H1 (cell line): ENCODE data around the gene PPP2R5B. TPM values are rescaled to one million over a fixed set of nuclear protein-coding genes. Genes with fewer than 3 reads are reported as not detected.

ENCODE experiments used
- CTCF ChIA-PET: fragments of 300-600 bp; sonication (Branson Sonifier 250); formaldehyde crosslinking; loops from one replicate; lab custom pipeline; 2021; ENCODE audit not compliant: partially characterized antibody; lab: Charles Lee
- POLR2A ChIA-PET: fragments of 300-600 bp; sonication (Branson Sonifier 250); formaldehyde crosslinking; loops from one replicate; lab custom pipeline; 2021; ENCODE audit warnings: inconsistent platforms; ENCODE audit not compliant: partially characterized antibody; lab: Charles Lee
- DNase-seq, 2 experiments: peaks; one replicate each; pipeline versions ENCODE4 v3.0.0 to v3.0.0-alpha.2; 2010 to 2022; ENCODE audit warnings: low spot score in 2 of 2, low read depth in 1 of 2, mixed read lengths in 1 of 2
- FAIRE-seq: peaks from 2 replicates; lab custom pipeline; 2011; peaks lifted over from hg19 to GRCh38; lab: Jason Lieb, UNC
- H2AFZ ChIP-seq: 2 replicates; pipeline ENCODE4 v1.8.1; 2012; ENCODE audit warnings: low read length, inconsistent platforms
- H2AK5ac ChIP-seq: 2 replicates; pipeline ENCODE4 v1.6.1; 2013; ENCODE audit warnings: low read depth, low read length
- H2BK120ac ChIP-seq: replicated peaks from 2 replicates; pipeline ENCODE3; 2013; ENCODE audit warnings: low read depth, low read length, inconsistent platforms
- H2BK12ac ChIP-seq: 2 replicates; pipeline ENCODE4 v1.6.1; 2013; ENCODE audit warnings: low read depth, low read length
- H2BK15ac ChIP-seq: 2 replicates; pipeline ENCODE4 v1.6.1; 2013; ENCODE audit warnings: low read length
- H2BK20ac ChIP-seq: 2 replicates; pipeline ENCODE4 v1.6.1; 2013; ENCODE audit warnings: low read length
- H2BK5ac ChIP-seq: 2 replicates; pipeline ENCODE4 v1.6.1; 2013; ENCODE audit warnings: low read depth, low read length
- H3K14ac ChIP-seq: 2 replicates; pipeline ENCODE4 v1.6.1; 2013; ENCODE audit warnings: inconsistent platforms; ENCODE audit not compliant: insufficient read length
- H3K18ac ChIP-seq: 2 replicates; pipeline ENCODE4 v1.6.1; 2013; ENCODE audit warnings: low read length; ENCODE audit errors: extremely low read depth
- H3K23ac ChIP-seq: 2 replicates; pipeline ENCODE4 v1.6.1; 2013; ENCODE audit warnings: inconsistent platforms; ENCODE audit not compliant: insufficient read length
- H3K23me2 ChIP-seq: 2 replicates; pipeline ENCODE4 v1.6.1; 2013; ENCODE audit warnings: low read depth, low read length
- H3K27ac ChIP-seq: 2 replicates; pipeline ENCODE4 v1.6.1; 2011; ENCODE audit warnings: low read depth, low read length, inconsistent platforms
- H3K27me3 ChIP-seq, 4 experiments: replicated peaks in 1 of 4; 1 replicate in 1 of 4; 2 replicates in 3 of 4; pipeline versions ENCODE4 v1.6.1 to v1.8.1; 2011 to 2013; ENCODE audit warnings: low read length in 3 of 4, mild to moderate bottlenecking in 3 of 4, inconsistent platforms in 2 of 4, mixed read lengths in 2 of 4, moderate library complexity in 1 of 4; ENCODE audit not compliant: control insufficient read depth in 3 of 4, insufficient read depth in 3 of 4; ENCODE audit errors: extremely low read depth in 1 of 4
- H3K36me3 ChIP-seq, 4 experiments: 2 replicates each; pipeline versions ENCODE4 v1.6.1 to v1.8.1; 2011 to 2013; ENCODE audit warnings: mild to moderate bottlenecking in 4 of 4, low read length in 3 of 4, moderate library complexity in 2 of 4, control low read depth in 1 of 4, inconsistent platforms in 1 of 4; ENCODE audit not compliant: insufficient read depth in 4 of 4, control insufficient read depth in 2 of 4
- H3K4ac ChIP-seq: replicated peaks from 2 replicates; pipeline ENCODE3; 2013; ENCODE audit warnings: low read length, low read depth, mixed read lengths, inconsistent platforms; ENCODE audit not compliant: insufficient read length
- H3K4me1 ChIP-seq, 4 experiments: replicated peaks in 1 of 4; 1 replicate in 1 of 4; 2 replicates in 3 of 4; pipeline versions ENCODE4 v1.6.1 to v1.8.1; 2011 to 2013; ENCODE audit warnings: low read length in 3 of 4, inconsistent platforms in 2 of 4, mixed read lengths in 1 of 4; ENCODE audit not compliant: insufficient read depth in 4 of 4, control insufficient read depth in 3 of 4
- H3K4me2 ChIP-seq, 2 experiments: 2 replicates each; pipeline versions ENCODE4 v1.6.1 to v1.8.1; 2011 to 2013; ENCODE audit warnings: low read depth in 2 of 2, low read length in 2 of 2, control low read depth in 1 of 2, inconsistent platforms in 1 of 2, mild to moderate bottlenecking in 1 of 2; ENCODE audit not compliant: insufficient read depth in 1 of 2
- H3K4me3 ChIP-seq, 4 experiments: fragments of 200-600, 300-600 bp in 1 of 4; sonication (generic), shearing (Covaris generic), sonication (Bioruptor Twin) in 1 of 4; 2 replicates each; pipeline versions ENCODE4 v1.5.1 to v1.8.1; 2011 to 2016; ENCODE audit warnings: low read length in 4 of 4, low read depth in 3 of 4, control low read depth in 2 of 4, inconsistent platforms in 2 of 4, mild to moderate bottlenecking in 2 of 4, mixed read lengths in 1 of 4, moderate library complexity in 1 of 4; ENCODE audit not compliant: insufficient read depth in 2 of 4; ENCODE audit errors: extremely low read depth in 1 of 4
- H3K56ac ChIP-seq: replicated peaks from 2 replicates; pipeline ENCODE3; 2013; ENCODE audit warnings: low read depth, mild to moderate bottlenecking, mixed read lengths, low read length, inconsistent platforms; ENCODE audit not compliant: insufficient read length
- H3K79me1 ChIP-seq: 2 replicates; pipeline ENCODE4 v1.6.1; 2013; ENCODE audit warnings: low read depth, low read length, control low read depth
- H3K79me2 ChIP-seq, 2 experiments: 2 replicates each; pipeline versions ENCODE4 v1.6.1 to v1.8.1; 2012 to 2013; ENCODE audit warnings: low read length in 2 of 2, mild to moderate bottlenecking in 2 of 2, inconsistent platforms in 1 of 2; ENCODE audit not compliant: insufficient read depth in 2 of 2, control insufficient read depth in 1 of 2
- H3K9ac ChIP-seq, 4 experiments: replicated peaks in 1 of 4; 1 replicate in 1 of 4; 2 replicates in 3 of 4; pipeline versions ENCODE4 v1.6.1 to v1.8.1; 2011 to 2013; ENCODE audit warnings: low read depth in 3 of 4, low read length in 3 of 4, control low read depth in 2 of 4, mild to moderate bottlenecking in 2 of 4, moderate library complexity in 2 of 4, inconsistent platforms in 1 of 4; ENCODE audit errors: extremely low read depth in 1 of 4
- H3K9me3 ChIP-seq, 2 experiments: 2 replicates each; pipeline versions ENCODE4 v1.6.1 to v1.8.1; 2012 to 2013; ENCODE audit warnings: mild to moderate bottlenecking in 2 of 2, moderate library complexity in 2 of 2, control low read depth in 1 of 2, inconsistent platforms in 1 of 2, low read depth in 1 of 2, low read length in 1 of 2, mixed read lengths in 1 of 2; ENCODE audit not compliant: insufficient read depth in 2 of 2
- H4K20me1 ChIP-seq, 2 experiments: replicated peaks in 1 of 2; 2 replicates each; pipeline versions ENCODE3 to v1.8.1; 2011 to 2013; ENCODE audit warnings: inconsistent platforms in 2 of 2, low read length in 2 of 2, mild to moderate bottlenecking in 1 of 2; ENCODE audit not compliant: insufficient read depth in 2 of 2, control insufficient read depth in 1 of 2
- H4K5ac ChIP-seq: 2 replicates; pipeline ENCODE4 v1.6.1; 2013; ENCODE audit warnings: low read length, low read depth, mixed read lengths, inconsistent platforms; ENCODE audit not compliant: insufficient read length
- H4K8ac ChIP-seq: 2 replicates; pipeline ENCODE4 v1.8.0; 2013; ENCODE audit warnings: mild to moderate bottlenecking, moderate library complexity, low read length, inconsistent platforms; ENCODE audit not compliant: insufficient read depth; ENCODE audit errors: extremely low read depth
- H4K91ac ChIP-seq: replicated peaks from 2 replicates; pipeline ENCODE3; 2013; ENCODE audit warnings: low read length, mixed read lengths, inconsistent platforms; ENCODE audit not compliant: insufficient read length
- BCL11A ChIP-seq, 2 experiments: IDR thresholded peaks; one replicate each; pipeline ENCODE4 v1.6.1; 2011; ENCODE audit warnings: low read depth in 2 of 2, low read length in 2 of 2, mild to moderate bottlenecking in 2 of 2
- BRCA1 ChIP-seq: IDR thresholded peaks from 2 replicates; pipeline ENCODE4 v1.6.1; 2012; ENCODE audit warnings: low read depth, low read length, improper control_type of control experiment
- CEBPB ChIP-seq: IDR thresholded peaks from 2 replicates; pipeline ENCODE4 v1.6.1; 2012; ENCODE audit warnings: low read depth, low read length
- CREB1 ChIP-seq: IDR thresholded peaks from 2 replicates; pipeline ENCODE4 v1.6.1; 2012; ENCODE audit warnings: inconsistent platforms
- CTCF ChIP-seq, 3 experiments: IDR thresholded peaks; 1 replicate in 2 of 3; 2 replicates in 1 of 3; pipeline versions ENCODE4 v1.5.1 to v1.6.1; 2011; ENCODE audit warnings: low read length in 3 of 3, mild to moderate bottlenecking in 3 of 3, inconsistent platforms in 2 of 3, low read depth in 1 of 3, moderate library complexity in 1 of 3; ENCODE audit not compliant: insufficient read depth in 1 of 3; ENCODE audit errors: control extremely low read depth in 1 of 3
- RXRA ChIP-seq: IDR thresholded peaks from 2 replicates; pipeline ENCODE4 v1.6.1; 2011; ENCODE audit warnings: low read depth, mild to moderate bottlenecking, low read length, moderate library complexity; ENCODE audit not compliant: insufficient read depth
- SIN3A ChIP-seq, 2 experiments: IDR thresholded peaks in 1 of 2; conservative IDR thresholded peaks in 1 of 2; 2 replicates each; pipeline ENCODE4 v1.6.1; 2011 to 2012; ENCODE audit warnings: low read length in 2 of 2, improper control_type of control experiment in 1 of 2, low read depth in 1 of 2, mild to moderate bottlenecking in 1 of 2
- SIRT6 ChIP-seq: IDR thresholded peaks from one replicate; pipeline ENCODE4 v1.7.1; 2012; ENCODE audit warnings: low read length, inconsistent platforms
- TBP ChIP-seq: IDR thresholded peaks from 2 replicates; pipeline ENCODE4 v1.6.1; 2011; ENCODE audit warnings: low read depth, low read length, improper control_type of control experiment
- WGBS, 2 experiments: shearing (Covaris generic) in 1 of 2; methylation state at CpG; one replicate each; pipeline versions ENCODE4 v1.1.6 to v1.1.7; 2013 to 2015; ENCODE audit warnings: low lambda C conversion rate in 2 of 2, mixed read lengths in 2 of 2, inconsistent platforms in 1 of 2, low coverage in 1 of 2, missing lambda C conversion rate in 1 of 2; ENCODE audit not compliant: insufficient replicate concordance in 2 of 2, insufficient coverage in 1 of 2, insufficient read length in 1 of 2; ENCODE audit errors: extremely low coverage in 1 of 2, missing lambda C conversion rate in 1 of 2; 5-methylcytosine and 5-hydroxymethylcytosine counted together
- polyA plus RNA-seq, 7 experiments: library from polyadenylated mRNA; depleted of rRNA in 3 of 7; stranded (reverse) in 5 of 7; unstranded in 2 of 7; fragments of >200 nt in 5 of 7; fragments of 200-250 nt in 2 of 7; gene quantifications; 1 replicate in 5 of 7; 2 replicates in 1 of 7; 4 replicates in 1 of 7; pipeline versions ENCODE4 v1.2.1 to v1.2.3, GENCODE V29; 2011 to 2013; ENCODE audit warnings: missing spikeins in 2 of 7, mixed read lengths in 2 of 7
- total RNA-seq: library from RNA; stranded (reverse); fragmentation: NEBNext Ultra II Directional; extraction: Animal tissue kit (Norgen Biotek cat#: 25700); gene quantifications from 2 replicates; pipeline ENCODE4 v1.2.1, GENCODE V29; 2021

The PPP2R5B gene
- total and polyA plus RNA-seq, 2 of the 8 experiments (the other 6 are each of a cell fraction or from before 2014, with no cell fraction given) = 4.9 to 5.1 TPM

DNA sequence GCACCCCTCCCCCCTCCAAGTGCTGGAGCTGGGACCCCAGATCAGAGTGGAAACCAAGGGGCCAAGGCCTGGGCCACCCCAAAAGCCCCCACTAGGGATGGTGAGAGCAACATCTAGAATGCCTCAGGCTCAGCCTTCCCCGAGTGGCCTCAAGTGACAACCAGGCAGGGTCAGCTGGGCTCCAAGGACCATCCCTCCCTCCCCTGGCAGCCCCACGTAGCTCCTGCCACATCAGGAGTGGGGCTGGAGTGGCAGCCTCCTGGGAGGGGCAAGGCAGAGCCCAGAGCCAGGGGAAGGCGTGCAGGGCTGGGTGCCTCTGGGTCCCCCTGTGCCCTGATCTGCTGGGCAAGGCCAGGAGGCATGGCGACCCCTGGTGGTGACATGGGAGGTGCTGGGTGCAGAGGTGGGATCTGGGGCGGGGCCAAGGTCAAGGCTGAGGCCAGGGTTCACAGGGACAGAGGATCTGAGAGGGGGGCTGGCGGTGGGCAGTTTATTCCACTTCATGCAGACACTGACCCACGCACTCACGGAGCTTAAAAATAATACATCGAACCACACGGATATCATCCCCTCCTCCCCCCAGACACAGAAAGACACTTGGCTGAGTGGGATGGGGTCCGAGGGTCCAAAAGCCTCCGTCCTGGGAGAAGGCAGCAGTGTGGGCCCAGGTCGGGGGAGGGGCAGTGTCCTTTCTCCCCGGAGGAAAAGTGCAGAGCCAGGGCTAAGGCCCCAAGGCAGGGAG lies 30.2 kb upstream of the PPP2R5B start:
- Histone ChIP-seq H3K4me3 (no peak overlapping the region), H3K4me1 (peaks cover 0 to 3% (median under 1%) of the 10 kb centered on the region in 4 experiments; a peak in 2 of 7 replicates), H4K91ac (no peak overlapping the region), H3K79me2 (no peaks in the 10 kb centered on the region), H2BK120ac (no peak overlapping the region), H3K56ac (no peak overlapping the region), H4K5ac (no peak overlapping the region), H3K79me1 (no peaks in the 10 kb centered on the region), H2AK5ac (no peak overlapping the region), H2BK20ac (no peak overlapping the region), H3K23me2 (no peaks in the 10 kb centered on the region), H3K23ac (no peak overlapping the region), H3K14ac (no peak overlapping the region), H2AFZ (no peak overlapping the region), H3K9me3 (no peaks in the 10 kb centered on the region), H2BK12ac (no peak overlapping the region; the same call in 1 of the 2 replicates), H2BK15ac (no peak overlapping the region), H4K8ac (no peak overlapping the region), H3K27ac (no peak overlapping the region), H3K18ac (no peak overlapping the region), H4K20me1 (peaks cover 0 to 2% of the 10 kb centered on the region in 2 experiments), H2BK5ac (no peak overlapping the region), H3K36me3 (peaks cover 0 to 11% (median 1%) of the 10 kb centered on the region in 4 experiments; a peak in 3 of 8 replicates), H3K4ac (no peak overlapping the region), H3K27me3 (no peaks in the 10 kb centered on the region), H3K9ac (no peak overlapping the region; a peak in 1 of 7 replicates), H3K4me2 (no peak overlapping the region)
- FAIRE-seq (peak; percentile 28), DNase-seq (peak; percentile 50 to 98)
- WGBS, 2 experiments = 30% methylated on average over 8 of the region's 14 CpGs; no CpG with 5 or more reads in 1 of the 2 experiments
- ChIA-PET CTCF (interaction anchor here (0.8 to 32.2 kb wide), 23 partner anchors 8 to 299 kb away, joined by 3 to 1058 read pairs (median 4); partner anchors contain the start of genes BATF2, CDC42BPG, EHD1 and MAJIN), POLR2A (interaction anchor here (1.3 to 24.6 kb wide), 5 partner anchors 13 to 116 kb away, joined by 3 to 408 read pairs (median 5); partner anchors contain the start of genes EHD1 and SF1)
- no peak for TF ChIP-seq BRCA1
- TF ChIP-seq SIRT6 = no peak
- no peak for TF ChIP-seq BCL11A (IDR thresholded peaks at IDR 0.05; ENCODE audit: low read depth in 2 of 2, low read length in 2 of 2)
- TF ChIP-seq RXRA = 0 out of 2 replicates have a peak, but pooled peaks have one; percentile 68
- TF ChIP-seq SIN3A (conservative IDR thresholded peaks at IDR 0.05 in 1 of 2, IDR thresholded peaks at IDR 0.05 in 1 of 2; ENCODE audit: low read depth in 1 of 2, low read length in 2 of 2) = peak in 1 of 2 experiments; percentile 57; a peak in 1 of 4 replicates
- peak; percentile 36; the same call in 1 of the 2 replicates for TF ChIP-seq TBP
- peak in 2 of 3 experiments; percentile 95 to 96; a peak in 3 of 4 replicates for TF ChIP-seq CTCF (IDR thresholded peaks at IDR 0.05; ENCODE audit: control extremely low read depth in 1 of 3, insufficient read depth in 1 of 3, low read depth in 1 of 3, low read length in 3 of 3)
- no peak for TF ChIP-seq CEBPB
- 0 out of 2 replicates have a peak, but pooled peaks have one; percentile 35 for TF ChIP-seq CREB1
